ENCODE data around the gene C1orf122. TPM values are rescaled to one million over a fixed set of nuclear protein-coding genes. Genes with fewer than 3 reads are reported as not detected.

C1orf122 gene
- total and polyA plus RNA-seq, 10 of the 15 experiments (the other 5 are each of a cell fraction or from before 2014, with no cell fraction given) = 1.6 to 35.8 (median 14.8) TPM

DNA sequence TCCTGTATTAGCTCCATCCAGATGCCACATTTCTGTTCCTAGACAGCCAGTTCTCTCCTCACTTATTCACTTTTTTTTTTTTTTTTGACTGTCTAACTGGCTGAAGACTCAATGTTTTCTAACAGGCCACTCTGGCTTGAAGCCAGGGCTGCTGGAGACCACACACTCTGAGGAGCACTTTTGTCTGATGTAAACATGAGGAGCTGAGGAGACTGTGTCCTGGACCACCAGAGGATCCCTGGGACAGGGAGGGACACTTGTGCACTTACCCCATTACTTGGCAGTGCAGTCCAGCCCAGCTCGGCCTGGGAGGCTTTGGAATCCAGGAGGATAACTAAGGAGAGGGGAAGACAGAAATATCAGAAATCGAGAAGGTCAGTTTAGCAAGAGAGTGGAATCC lies 45.1 kb upstream of the C1orf122 start:
- H4K20me1 ChIP-seq (ENCODE audit: control insufficient read depth, insufficient read depth) = no peaks in the 10 kb centered on the region
- H3K9me3 ChIP-seq (replicated peaks; ENCODE audit: control insufficient read depth, insufficient read depth, low read length) = no peaks in the 10 kb centered on the region; the same call in 2 of the 3 replicates
- no peak for DNase-seq (ENCODE audit: low read depth, low spot score)
- ChIA-PET CTCF (no interaction called here), SMC1A (ENCODE audit: uncharacterized antibody, unreplicated experiment) (no interaction called here), RAD21 (ENCODE audit: unreplicated experiment) (interaction anchor here (0.7 kb wide), 1 partner anchor 47 kb away, joined by 3 read pairs; no protein-coding TSS in a partner anchor), POLR2A (no interaction called here)
- no peaks in the 10 kb centered on the region for H3K4me1 ChIP-seq (ENCODE audit: control insufficient read depth, insufficient read depth, low read length)
- H2AFZ ChIP-seq (ENCODE audit: control insufficient read depth, low read depth, low read length) = no peak overlapping the region
- no peak overlapping the region for H3K4me3 ChIP-seq
- intact Hi-C loops (cut with micrococcal nuclease; ENCODE audit: unreplicated experiment) = no loop called here
- H3K79me2 ChIP-seq (ENCODE audit: control insufficient read depth, insufficient read depth, low read length) = no peaks in the 10 kb centered on the region
- no peaks in the 10 kb centered on the region for H3K36me3 ChIP-seq (ENCODE audit: control insufficient read depth in 2 of 2, insufficient read depth in 2 of 2, low read length in 1 of 2)
- no TSS peak for BruUV-seq (replicated peaks)
- H3K9ac ChIP-seq (ENCODE audit: control insufficient read depth, insufficient read depth, low read length) = no peak overlapping the region
- TF ChIP-seq SMC3 (IDR thresholded peaks at IDR 0.05; ENCODE audit: borderline replicate concordance, low read length) (no peak), SRF (IDR thresholded peaks at IDR 0.05; ENCODE audit: low read depth in 2 of 2, low read length in 2 of 2) (no peak), SPI1 (IDR thresholded peaks at IDR 0.05; ENCODE audit: borderline replicate concordance, insufficient read depth, low read depth, low read length) (no peak), MXI1 (IDR thresholded peaks at IDR 0.05; ENCODE audit: low read depth, low read length) (no peak), SP1 (IDR thresholded peaks at IDR 0.05; ENCODE audit: low read depth, low read length) (no peak)
- in situ Hi-C loops (cut with MboI) = no loop called here
- FAIRE-seq = no peak
- ATAC-seq = no peak
- H3K27me3 ChIP-seq (replicated peaks in 1 of 2; ENCODE audit: control insufficient read depth in 2 of 2, insufficient read depth in 2 of 2, low read length in 1 of 2) = peaks cover 5 to 14% of the 10 kb centered on the region in 2 experiments; a peak in 3 of 4 replicates
- no peak overlapping the region for H3K4me2 ChIP-seq (ENCODE audit: control insufficient read depth, insufficient read depth)
- no peak overlapping the region for H3K27ac ChIP-seq (ENCODE audit: control insufficient read depth, insufficient read depth)
- 3% methylated on average over 2 of the region's 2 CpGs for WGBS (ENCODE audit: insufficient coverage, insufficient replicate concordance, low lambda C conversion rate, missing lambda C conversion rate)

DNA sequence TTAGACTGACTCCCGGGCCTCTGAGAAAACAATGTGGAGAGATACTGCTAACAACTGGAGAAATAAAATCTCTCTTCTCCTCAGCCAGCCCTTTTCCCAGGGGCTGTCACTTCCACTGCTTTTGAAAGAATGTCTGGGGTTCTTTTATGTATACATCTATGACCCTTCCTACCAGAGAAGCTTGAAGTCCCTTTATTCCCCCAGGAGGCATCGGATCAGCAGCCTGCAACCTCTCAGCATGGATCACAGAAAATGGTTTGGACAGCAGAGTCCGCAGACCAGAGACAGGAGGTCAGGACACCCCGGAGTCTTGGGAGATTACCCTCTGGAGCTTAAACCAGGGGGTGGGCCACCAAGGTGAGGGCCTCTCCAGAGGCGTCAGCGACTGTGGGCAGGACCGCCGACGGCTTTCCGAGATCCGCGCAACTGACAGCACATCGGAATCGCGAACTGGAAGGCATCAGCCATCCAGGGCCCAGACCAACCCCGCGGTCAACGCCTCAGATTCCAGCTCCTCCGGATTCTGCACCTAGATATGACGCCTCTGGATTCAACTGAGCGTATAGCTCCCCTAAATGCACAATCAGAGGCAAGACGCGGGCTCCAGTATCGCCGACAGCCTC lies 43.7 kb upstream of the C1orf122 start:
- POLR2A ChIA-PET = no interaction called here
- no peak for DNase-seq (ENCODE audit: low read depth, low spot score)
- no peaks in the 10 kb centered on the region for H3K4me1 ChIP-seq (ENCODE audit: control insufficient read depth, insufficient read depth, low read length)
- H3K27ac ChIP-seq (ENCODE audit: control insufficient read depth, insufficient read depth) = no peak overlapping the region
- intact Hi-C loops (cut with micrococcal nuclease; ENCODE audit: unreplicated experiment) (no loop called here), in situ Hi-C loops (cut with MboI) (no loop called here)
- TF ChIP-seq WRNIP1 (IDR thresholded peaks at IDR 0.05; ENCODE audit: borderline replicate concordance, low read depth, low read length) (no peak), ETV6 (conservative IDR thresholded peaks at IDR 0.05 in 1 of 2, IDR thresholded peaks at IDR 0.05 in 1 of 2; ENCODE audit: borderline replicate concordance in 1 of 2, low read depth in 1 of 2) (no peak), NFIC (IDR thresholded peaks at IDR 0.05; ENCODE audit: low read depth, low read length) (no peak), ZBED1 (IDR thresholded peaks at IDR 0.05; ENCODE audit: borderline replicate concordance) (no peak), TBL1XR1 (IDR thresholded peaks at IDR 0.05; ENCODE audit: low read depth, low read length) (no peak), CEBPB (IDR thresholded peaks at IDR 0.05; ENCODE audit: borderline replicate concordance in 1 of 2, low read depth in 2 of 2, low read length in 2 of 2) (no peak)
- H4K20me1 ChIP-seq (ENCODE audit: control insufficient read depth, insufficient read depth) = no peaks in the 10 kb centered on the region
- no peak for ATAC-seq
- H2AFZ ChIP-seq (ENCODE audit: control insufficient read depth, low read depth, low read length) = no peak overlapping the region
- SMC1A ChIA-PET (ENCODE audit: uncharacterized antibody, unreplicated experiment) = no interaction called here
- FAIRE-seq = no peak
- no peak overlapping the region for H3K4me3 ChIP-seq
- H3K27me3 ChIP-seq (replicated peaks in 1 of 2; ENCODE audit: control insufficient read depth in 2 of 2, insufficient read depth in 2 of 2, low read length in 1 of 2) = peaks cover 5 to 14% of the 10 kb centered on the region in 2 experiments; a peak in 3 of 4 replicates
- CTCF ChIA-PET = interaction anchor here (0.5 kb wide), 1 partner anchor 706 kb away, joined by 3 read pairs; no protein-coding TSS in a partner anchor
- BruUV-seq (replicated peaks) = no TSS peak
- no peaks in the 10 kb centered on the region for H3K79me2 ChIP-seq (ENCODE audit: control insufficient read depth, insufficient read depth, low read length)
- RAD21 ChIA-PET (ENCODE audit: unreplicated experiment) = no interaction called here
- WGBS (ENCODE audit: insufficient coverage, insufficient replicate concordance, low lambda C conversion rate, missing lambda C conversion rate) = 33% methylated on average over 24 of the region's 25 CpGs
- no peaks in the 10 kb centered on the region for H3K36me3 ChIP-seq (ENCODE audit: control insufficient read depth in 2 of 2, insufficient read depth in 2 of 2, low read length in 1 of 2)
- no peak overlapping the region for H3K4me2 ChIP-seq (ENCODE audit: control insufficient read depth, insufficient read depth)
- no peaks in the 10 kb centered on the region; the same call in 2 of the 3 replicates for H3K9me3 ChIP-seq (replicated peaks; ENCODE audit: control insufficient read depth, insufficient read depth, low read length)
- no peak overlapping the region for H3K9ac ChIP-seq (ENCODE audit: control insufficient read depth, insufficient read depth, low read length)
